Esophagus squamous epithelium (tissue), 5 donors: ENCODE data around the gene FILIP1L. TPM values are rescaled to one million over a fixed set of nuclear protein-coding genes. Genes with fewer than 3 reads are reported as not detected.

Source experiments
- DNase-seq: peaks from one replicate; lab custom pipeline; 2025; lab: John Stamatoyannopoulos, UW
- H3K27ac ChIP-seq, 4 donors: fragments of 200-600 bp; sonication (generic); one replicate each; pipeline ENCODE4 v1.5.1; 2016 to 2019; ENCODE audit warnings: mild to moderate bottlenecking in 1 of 4
- H3K27me3 ChIP-seq, 4 donors: fragments of 200-600 bp; sonication (generic); 1 replicate in 3 of 4; 2 replicates in 1 of 4; pipeline versions ENCODE4 v1.5.1 to v1.6.0; 2017 to 2021; ENCODE audit warnings: antibody characterized with exemption in 1 of 4
- H3K36me3 ChIP-seq, 3 donors: fragments of 200-600 bp; sonication (generic); one replicate each; pipeline ENCODE4 v1.5.1; 2016 to 2019
- H3K4me1 ChIP-seq, 3 donors: fragments of 200-600 bp; sonication (generic); one replicate each; pipeline ENCODE4 v1.5.1; 2017 to 2019
- H3K4me3 ChIP-seq, 4 donors: fragments of 200-600 bp; sonication (generic); 1 replicate in 3 of 4; 2 replicates in 1 of 4; pipeline ENCODE4 v1.5.1; 2016 to 2019; ENCODE audit warnings: mild to moderate bottlenecking in 2 of 4, moderate library complexity in 1 of 4
- H3K9me3 ChIP-seq, 3 donors: fragments of 200-600 bp; sonication (generic); one replicate each; pipeline ENCODE4 v1.5.1; 2016 to 2019
- POLR2A ChIP-seq, 4 donors: fragments of 450-650 bp; IDR thresholded peaks; one replicate each; pipeline ENCODE4 v1.6.1; 2017; ENCODE audit warnings: antibody characterized with exemption in 4 of 4, mild to moderate bottlenecking in 4 of 4, moderate library complexity in 3 of 4
- WGBS, 2 donors: methylation state at CpG; one replicate each; pipeline ENCODE4 v1.1.5; 2018; 5-methylcytosine and 5-hydroxymethylcytosine counted together
- intact Hi-C: fragments of 100-400 bp; cut with DNase I; formaldehyde crosslinking; loops from one replicate; pipeline ENCODE4 v1.15.0; 2022
- total RNA-seq, 4 donors: library from RNA; depleted of rRNA; stranded (reverse); fragments of >200 nt; gene quantifications; one replicate each; pipeline ENCODE4 v1.1.0, GENCODE V29; 2016
- TF ChIP-seq, protein P1 (sequence below), 6 experiments: fragments of 450-650 bp in 4 of 6; fragments of 200-600 bp in 2 of 6; sonication (generic) in 2 of 6; IDR thresholded peaks; one replicate each; pipeline ENCODE4 v1.5.1; 2016 to 2019; ENCODE audit warnings: antibody characterized with exemption in 6 of 6, mild to moderate bottlenecking in 4 of 6, moderate library complexity in 4 of 6
- donor health status: DM: yes; HTN: yes; CAD: no.

FILIP1L gene
- total RNA-seq, 4 donors from 2014 or later, result 2.5 to 23.5 (median 10.7) TPM

DNA sequence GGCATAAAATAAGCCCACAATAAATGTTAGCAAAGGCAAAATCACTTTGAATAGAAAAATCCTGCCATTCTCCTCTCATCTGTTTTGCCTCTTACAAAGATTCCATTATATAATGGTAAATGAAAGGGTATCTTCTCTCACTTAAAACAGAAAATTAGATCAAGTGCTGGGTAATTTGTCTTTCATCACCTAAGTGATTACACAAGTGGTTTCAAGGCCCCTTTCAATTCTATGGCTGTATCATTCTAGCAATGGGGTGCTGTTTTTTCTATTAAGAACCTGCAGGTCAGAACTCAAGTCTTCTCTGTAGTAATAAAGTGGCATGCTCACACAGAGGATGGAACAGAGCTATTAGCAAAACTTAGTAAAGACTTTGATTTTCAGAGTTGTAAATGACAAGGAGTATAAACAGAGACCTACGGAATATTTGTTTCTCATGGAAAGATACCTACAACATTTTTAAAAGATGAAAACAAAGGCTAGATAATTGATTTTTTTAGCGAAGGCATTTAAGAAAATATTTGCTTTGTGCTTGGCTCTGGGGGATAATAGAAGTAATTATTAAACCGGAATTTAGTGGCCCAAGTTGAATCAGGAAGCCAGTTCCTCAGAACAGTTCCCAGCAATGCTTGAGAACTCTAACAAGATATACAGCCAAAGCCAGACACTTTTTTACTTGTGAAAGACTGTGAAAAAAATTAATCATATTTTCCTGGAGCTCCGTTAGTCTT lies 159.2 kb downstream of the FILIP1L start:
- 73 to 81% methylated on average over 4 of the region's 4 CpGs for WGBS, 2 donors
- Histone ChIP-seq H3K9me3 (no peaks in the 10 kb centered on the region), H3K27me3 (no peaks in the 10 kb centered on the region), H3K36me3 (no peaks in the 10 kb centered on the region), H3K4me3 (no peak overlapping the region), H3K27ac (no peak overlapping the region), H3K4me1 (no peaks in the 10 kb centered on the region)
- intact Hi-C loops, result no loop called here
- TF ChIP-seq, protein P1, sequence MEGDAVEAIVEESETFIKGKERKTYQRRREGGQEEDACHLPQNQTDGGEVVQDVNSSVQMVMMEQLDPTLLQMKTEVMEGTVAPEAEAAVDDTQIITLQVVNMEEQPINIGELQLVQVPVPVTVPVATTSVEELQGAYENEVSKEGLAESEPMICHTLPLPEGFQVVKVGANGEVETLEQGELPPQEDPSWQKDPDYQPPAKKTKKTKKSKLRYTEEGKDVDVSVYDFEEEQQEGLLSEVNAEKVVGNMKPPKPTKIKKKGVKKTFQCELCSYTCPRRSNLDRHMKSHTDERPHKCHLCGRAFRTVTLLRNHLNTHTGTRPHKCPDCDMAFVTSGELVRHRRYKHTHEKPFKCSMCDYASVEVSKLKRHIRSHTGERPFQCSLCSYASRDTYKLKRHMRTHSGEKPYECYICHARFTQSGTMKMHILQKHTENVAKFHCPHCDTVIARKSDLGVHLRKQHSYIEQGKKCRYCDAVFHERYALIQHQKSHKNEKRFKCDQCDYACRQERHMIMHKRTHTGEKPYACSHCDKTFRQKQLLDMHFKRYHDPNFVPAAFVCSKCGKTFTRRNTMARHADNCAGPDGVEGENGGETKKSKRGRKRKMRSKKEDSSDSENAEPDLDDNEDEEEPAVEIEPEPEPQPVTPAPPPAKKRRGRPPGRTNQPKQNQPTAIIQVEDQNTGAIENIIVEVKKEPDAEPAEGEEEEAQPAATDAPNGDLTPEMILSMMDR (IDR thresholded peaks at IDR 0.05), result no peak
- TF ChIP-seq POLR2A (IDR thresholded peaks at IDR 0.05), result no peak
- no peak for DNase-seq

DNA sequence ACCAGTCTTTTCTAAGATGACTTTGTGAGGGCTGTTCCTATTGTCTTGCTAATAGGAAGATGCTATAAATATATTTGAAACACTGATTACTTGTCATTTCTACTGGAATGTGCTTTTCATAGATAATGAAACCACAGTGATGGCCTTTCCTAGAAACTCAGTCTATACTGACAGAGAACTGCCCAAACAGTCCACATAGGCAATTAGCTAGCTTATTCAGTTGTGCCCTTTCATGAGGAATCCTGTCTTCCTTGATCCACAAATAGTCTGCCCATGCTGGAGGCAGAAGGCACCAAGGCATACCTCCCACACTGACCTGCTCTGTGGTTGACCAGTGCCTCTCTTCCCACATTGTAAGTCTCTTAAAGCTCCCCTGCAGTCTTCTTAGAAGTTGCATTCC lies 160.7 kb downstream of the FILIP1L start:
- intact Hi-C loops, result no loop called here
- H3K27me3 ChIP-seq, result no peaks in the 10 kb centered on the region
- H3K4me1 ChIP-seq, result no peaks in the 10 kb centered on the region
- no peak for DNase-seq
- no peaks in the 10 kb centered on the region for H3K36me3 ChIP-seq
- no peak overlapping the region for H3K27ac ChIP-seq
- no peak overlapping the region for H3K4me3 ChIP-seq
- TF ChIP-seq POLR2A (IDR thresholded peaks at IDR 0.05), result no peak
- TF ChIP-seq, protein P1 (IDR thresholded peaks at IDR 0.05), result no peak
- H3K9me3 ChIP-seq, result no peaks in the 10 kb centered on the region

DNA sequence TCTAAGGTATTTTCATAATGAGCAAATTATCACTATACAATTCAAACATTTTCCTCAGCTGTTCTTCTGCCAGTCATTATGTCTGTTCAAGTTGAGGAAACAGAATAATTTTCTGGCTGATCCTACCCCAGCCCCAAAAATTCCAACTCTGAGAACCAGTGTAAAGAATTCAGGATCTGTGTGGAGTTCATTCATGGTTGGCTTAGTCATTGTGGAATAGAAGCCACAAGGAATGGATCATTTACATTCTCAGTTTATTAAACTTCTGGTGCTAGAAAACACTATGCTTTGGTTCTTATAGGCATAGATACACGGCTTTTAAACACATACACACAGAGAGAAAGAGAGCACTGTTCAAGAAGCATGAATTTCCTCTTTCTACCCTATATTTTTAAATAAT lies 162.0 kb downstream of the FILIP1L start:
- H3K9me3 ChIP-seq, result no peaks in the 10 kb centered on the region
- no peaks in the 10 kb centered on the region for H3K4me1 ChIP-seq
- TF ChIP-seq POLR2A (IDR thresholded peaks at IDR 0.05), result no peak
- TF ChIP-seq, protein P1 (IDR thresholded peaks at IDR 0.05), result no peak
- H3K36me3 ChIP-seq, result no peaks in the 10 kb centered on the region
- H3K27ac ChIP-seq, result no peak overlapping the region
- intact Hi-C loops, result no loop called here
- DNase-seq, result no peak
- H3K27me3 ChIP-seq, result no peaks in the 10 kb centered on the region
- 68 to 93% methylated on average over 1 of the region's 1 CpG for WGBS, 2 donors
- no peak overlapping the region for H3K4me3 ChIP-seq

DNA sequence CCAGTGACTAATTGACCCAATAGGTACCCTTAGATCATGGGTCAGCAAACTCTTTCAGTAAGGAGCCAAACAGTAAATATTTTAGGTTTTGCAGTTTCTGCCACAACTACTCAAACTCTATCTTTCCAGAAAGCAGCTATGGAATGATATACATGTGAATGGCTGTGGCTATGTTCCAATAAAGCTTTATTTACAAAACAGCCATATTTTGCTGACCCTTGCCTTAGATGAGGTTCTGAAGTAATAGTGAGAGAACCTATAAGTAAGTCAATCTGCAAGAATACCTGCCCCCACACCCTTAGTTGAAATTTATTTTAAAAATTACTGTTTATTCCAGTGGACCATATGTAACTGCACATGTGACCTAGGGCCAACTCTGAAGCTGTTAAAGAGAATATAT lies 162.6 kb downstream of the FILIP1L start:
- Histone ChIP-seq H3K27ac (no peak overlapping the region), H3K36me3 (no peaks in the 10 kb centered on the region), H3K4me3 (no peak overlapping the region), H3K9me3 (no peaks in the 10 kb centered on the region), H3K27me3 (no peaks in the 10 kb centered on the region), H3K4me1 (no peaks in the 10 kb centered on the region)
- TF ChIP-seq, protein P1 (IDR thresholded peaks at IDR 0.05), result no peak
- no peak for TF ChIP-seq POLR2A (IDR thresholded peaks at IDR 0.05)
- no peak for DNase-seq
- intact Hi-C loops, result no loop called here

DNA sequence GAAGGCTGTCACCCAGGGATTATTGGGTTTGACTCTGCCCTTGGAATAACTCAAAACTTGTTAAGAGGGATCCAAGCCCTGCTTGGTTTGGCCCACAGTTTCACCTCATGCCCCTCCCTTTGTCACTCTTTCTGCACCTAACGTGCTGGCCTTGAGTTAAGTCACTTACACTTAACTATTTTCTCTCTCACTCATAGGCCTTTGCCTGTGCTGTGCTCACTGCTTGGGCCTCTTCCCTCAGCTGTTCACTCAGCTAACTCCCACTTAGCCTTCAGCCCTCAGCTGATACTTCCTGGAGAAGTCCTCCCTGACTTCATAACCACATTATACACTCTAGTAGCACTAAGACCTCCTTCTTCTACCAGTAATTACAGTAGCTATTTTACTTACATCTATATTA lies 163.4 kb downstream of the FILIP1L start:
- no peak for DNase-seq
- H3K4me3 ChIP-seq, result no peak overlapping the region
- no peaks in the 10 kb centered on the region for H3K9me3 ChIP-seq
- WGBS, 2 donors, result 75% methylated on average over 1 of the region's 1 CpG
- no peaks in the 10 kb centered on the region for H3K27me3 ChIP-seq
- TF ChIP-seq, protein P1 (IDR thresholded peaks at IDR 0.05), result no peak
- TF ChIP-seq POLR2A (IDR thresholded peaks at IDR 0.05), result no peak
- peaks cover 0 to 7% (median 1%) of the 10 kb centered on the region in 3 donors for H3K4me1 ChIP-seq
- intact Hi-C loops, result no loop called here
- H3K27ac ChIP-seq, result no peak overlapping the region
- no peaks in the 10 kb centered on the region for H3K36me3 ChIP-seq
